HepG2 (cell line): ENCODE measurements around the gene UTF1. TPM values are rescaled to one million over a fixed set of nuclear protein-coding genes. Genes with fewer than 3 reads are reported as not detected.

Experiments
- ATAC-seq: fragments of 200-7000 bp; cut with Tn5 transposase; 3 replicates; pipeline ENCODE4 v1.9.1; 2020; ENCODE audit warnings: mild to moderate bottlenecking, moderate library complexity
- BruUV-seq: library from RNA; stranded (reverse); fragments of 400-500 nt; replicated peaks from 2 replicates; lab custom pipeline; 2021; lab: Mats Ljungman, UMichigan
- CTCF ChIA-PET: fragments of 300-600 bp; formaldehyde crosslinking; extraction: SDS; loops from one replicate; lab custom pipeline; 2021; ENCODE audit warnings: low total read pairs, inconsistent platforms, low intra/inter-chr PET ratio; lab: Yijun Ruan, JAX
- POLR2A ChIA-PET: fragments of 350-600 bp; sonication (Branson Sonifier 250); formaldehyde crosslinking; loops from one replicate; lab custom pipeline; 2020; ENCODE audit warnings: antibody characterized with exemption, inconsistent platforms; lab: Yijun Ruan, JAX
- DNase-seq: peaks from one replicate; pipeline ENCODE4 v3.0.0-alpha.2; 2015; ENCODE audit warnings: low spot score
- FAIRE-seq: peaks from 3 replicates; lab custom pipeline; 2011; peaks lifted over from hg19 to GRCh38; lab: Jason Lieb, UNC
- H2AFZ ChIP-seq: one replicate; pipeline ENCODE4 v1.6.1; 2011; ENCODE audit warnings: low read length, inconsistent platforms
- H3K27ac ChIP-seq: fragments of 300-600 bp; 3 replicates; pipeline ENCODE4 v1.8.0; 2011; ENCODE audit warnings: mixed run types, mild to moderate bottlenecking, mixed read lengths, low read length, inconsistent platforms; ENCODE audit not compliant: insufficient read depth; ENCODE audit errors: extremely low read length
- H3K27me3 ChIP-seq, 2 experiments: fragments of 200-600 bp in 1 of 2; 2 replicates in 1 of 2; 3 replicates in 1 of 2; pipeline versions ENCODE4 v1.6.0 to v1.8.0; 2011; ENCODE audit warnings: low read length in 2 of 2, mild to moderate bottlenecking in 2 of 2, moderate library complexity in 2 of 2, inconsistent platforms in 1 of 2; ENCODE audit not compliant: insufficient read depth in 2 of 2, control insufficient read depth in 1 of 2
- H3K36me3 ChIP-seq, 2 experiments: fragments of 200-600 bp in 1 of 2; replicated peaks in 1 of 2; 2 replicates in 1 of 2; 3 replicates in 1 of 2; pipeline versions ENCODE4 v1.5.1 to v1.8.0; 2011; ENCODE audit warnings: low read length in 2 of 2, inconsistent platforms in 1 of 2; ENCODE audit not compliant: insufficient read depth in 2 of 2, control insufficient read depth in 1 of 2
- H3K4me1 ChIP-seq: 2 replicates; pipeline ENCODE4 v1.5.1; 2012; ENCODE audit warnings: low read length, inconsistent platforms; ENCODE audit not compliant: insufficient read depth
- H3K4me2 ChIP-seq: 2 replicates; pipeline ENCODE4 v1.6.0; 2011; ENCODE audit warnings: low read depth, low read length, inconsistent platforms
- H3K4me3 ChIP-seq, 3 experiments: fragments of 200-600 bp in 1 of 3; sonication (generic), shearing (Covaris generic) in 1 of 3; replicated peaks in 1 of 3; 2 replicates each; pipeline ENCODE4 v1.5.1; 2011 to 2016; ENCODE audit warnings: low read length in 3 of 3, inconsistent platforms in 2 of 3, low read depth in 2 of 3, mild to moderate bottlenecking in 2 of 3, control low read depth in 1 of 3, mixed read lengths in 1 of 3; ENCODE audit not compliant: insufficient read depth in 1 of 3
- H3K79me2 ChIP-seq: one replicate; pipeline ENCODE4 v1.6.1; 2011; ENCODE audit warnings: low read length, inconsistent platforms; ENCODE audit not compliant: insufficient read depth
- H3K9ac ChIP-seq: 2 replicates; pipeline ENCODE4 v1.6.0; 2011; ENCODE audit warnings: mild to moderate bottlenecking, low read depth, low read length, inconsistent platforms; ENCODE audit not compliant: insufficient read depth
- H3K9me3 ChIP-seq: 2 replicates; pipeline ENCODE4 v1.5.1; 2012; ENCODE audit warnings: mild to moderate bottlenecking, low read length
- H4K20me1 ChIP-seq: 2 replicates; pipeline ENCODE4 v1.6.0; 2011; ENCODE audit warnings: inconsistent platforms, mild to moderate bottlenecking, low read length, moderate library complexity; ENCODE audit not compliant: insufficient read depth
- CBX5 ChIP-seq: sonication (generic); formaldehyde crosslinking; IDR thresholded peaks from 2 replicates; pipeline ENCODE4 v1.4.0; 2020; ENCODE audit warnings: missing genetic modification reagents, borderline replicate concordance
- FOSL1 ChIP-seq: sonication (generic); formaldehyde crosslinking; IDR thresholded peaks from 2 replicates; pipeline ENCODE4 v1.9.0; 2021; ENCODE audit warnings: missing genetic modification reagents, borderline replicate concordance
- HOXA7 ChIP-seq: sonication (generic); formaldehyde crosslinking; IDR thresholded peaks from 2 replicates; pipeline ENCODE4 v1.8.1; 2022; ENCODE audit warnings: mild to moderate bottlenecking, missing genetic modification reagents, moderate library complexity
- JUNB ChIP-seq: sonication (generic); formaldehyde crosslinking; IDR thresholded peaks from 2 replicates; pipeline ENCODE4 v1.8.0; 2022; ENCODE audit warnings: missing genetic modification reagents, mild to moderate bottlenecking, borderline replicate concordance
- MED1 ChIP-seq: sonication (generic); formaldehyde crosslinking; IDR thresholded peaks from 2 replicates; pipeline ENCODE4 v1.4.0; 2020; ENCODE audit warnings: missing genetic modification reagents
- NR3C1 ChIP-seq: sonication (generic); formaldehyde crosslinking; IDR thresholded peaks from 2 replicates; pipeline ENCODE4 v1.4.0; 2020; ENCODE audit warnings: missing genetic modification reagents
- PITX1 ChIP-seq: sonication (generic); formaldehyde crosslinking; IDR thresholded peaks from 2 replicates; pipeline ENCODE4 v1.5.1; 2020; ENCODE audit warnings: mild to moderate bottlenecking, missing genetic modification reagents
- SAFB2 ChIP-seq: sonication (generic); formaldehyde crosslinking; IDR thresholded peaks from 2 replicates; pipeline ENCODE4 v1.5.1; 2020; ENCODE audit warnings: missing genetic modification reagents, low read depth, mild to moderate bottlenecking, borderline replicate concordance
- SMARCC2 ChIP-seq: fragments of 450-650 bp; IDR thresholded peaks from 2 replicates; pipeline ENCODE4 v1.6.1; 2017; ENCODE audit warnings: antibody characterized with exemption, mild to moderate bottlenecking
- TARDBP ChIP-seq: sonication (generic); formaldehyde crosslinking; IDR thresholded peaks from 2 replicates; pipeline ENCODE4 v1.8.0; 2022; ENCODE audit warnings: mild to moderate bottlenecking, missing genetic modification reagents
- YY1 ChIP-seq: IDR thresholded peaks from 2 replicates; pipeline ENCODE4 v1.6.1; 2011; ENCODE audit warnings: low read length, low read depth, moderate library complexity, mild to moderate bottlenecking; ENCODE audit not compliant: insufficient read depth, insufficient replicate concordance
- ZBTB21 ChIP-seq: sonication (generic); formaldehyde crosslinking; IDR thresholded peaks from 2 replicates; pipeline ENCODE4 v1.4.0; 2020; ENCODE audit warnings: missing genetic modification reagents
- ZC3H4 ChIP-seq: sonication (generic); formaldehyde crosslinking; IDR thresholded peaks from 2 replicates; pipeline ENCODE4 v1.4.0; 2020; ENCODE audit warnings: missing genetic modification reagents, borderline replicate concordance
- ZFP36L2 ChIP-seq: sonication (generic); formaldehyde crosslinking; IDR thresholded peaks from 2 replicates; pipeline ENCODE4 v1.4.0; 2020; ENCODE audit warnings: missing genetic modification reagents
- ZFX ChIP-seq: sonication (generic); formaldehyde crosslinking; IDR thresholded peaks from 2 replicates; pipeline ENCODE4 v1.4.0; 2020; ENCODE audit warnings: mild to moderate bottlenecking, low read depth, missing genetic modification reagents, moderate library complexity
- ZKSCAN8 ChIP-seq: IDR thresholded peaks from 2 replicates; pipeline ENCODE4 v1.6.1; 2016; ENCODE audit warnings: borderline replicate concordance, missing genetic modification reagents, missing compliant biosample characterization
- ZNF3 ChIP-seq: IDR thresholded peaks from 2 replicates; pipeline ENCODE4 v1.7.0; 2017; ENCODE audit warnings: inconsistent platforms
- ZNF414 ChIP-seq: sonication (generic); formaldehyde crosslinking; IDR thresholded peaks from 2 replicates; pipeline ENCODE4 v1.5.0; 2020; ENCODE audit warnings: missing genetic modification reagents
- ZNF878 ChIP-seq: sonication (generic); formaldehyde crosslinking; IDR thresholded peaks from 2 replicates; pipeline ENCODE4 v1.8.1; 2023; ENCODE audit warnings: mild to moderate bottlenecking, missing genetic modification reagents, moderate library complexity
- WGBS: methylation state at CpG from one replicate; pipeline ENCODE4 v1.1.6; 2017; ENCODE audit warnings: low lambda C conversion rate; 5-methylcytosine and 5-hydroxymethylcytosine counted together
- in situ Hi-C: cut with HindIII; loops from 2 replicates; pipeline ENCODE4 v1.10.0; 2017; ENCODE audit warnings: low pct_unique_long_range_greater_than_20kb; ENCODE audit not compliant: extremely low pct_ligation_motif_present
- intact Hi-C: fragments of 100-400 bp; cut with micrococcal nuclease; formaldehyde crosslinking; loops from one replicate; pipeline ENCODE4 v1.10.0; 2022; ENCODE audit not compliant: unreplicated experiment
- polyA plus RNA-seq, 8 experiments: library from polyadenylated mRNA; depleted of rRNA in 3 of 8; stranded (reverse) in 7 of 8; unstranded in 1 of 8; fragments of >200 nt; fragmentation: Illumina TruSeq in 4 of 8; extraction: Trizol in 4 of 8; gene quantifications; 2 replicates each; pipeline versions ENCODE4 v1.2.1 to v1.2.3, GENCODE V29; 2011 to 2016; ENCODE audit warnings: low read depth in 4 of 8, missing spikeins in 1 of 8, mixed read lengths in 1 of 8; ENCODE audit not compliant: insufficient read depth in 1 of 8
- total RNA-seq, 5 experiments: library from RNA; depleted of rRNA; stranded (reverse); fragments of >200 nt; fragmentation: Illumina TruSeq; extraction: Trizol; gene quantifications; 2 replicates each; pipeline ENCODE4 v1.2.3, GENCODE V29; 2016; ENCODE audit warnings: low read depth in 1 of 5

Gene UTF1
- total and polyA plus RNA-seq, 2 of the 13 experiments (the other 11 are each of a cell fraction or from before 2014, with no cell fraction given): not detected

- H3K4me3 ChIP-seq: no peak overlapping the region
- H3K9me3 ChIP-seq: no peaks in the 10 kb centered on the region
- WGBS: 0% methylated on average over 5 of the region's 54 CpGs
- H3K36me3 ChIP-seq: no peaks in the 10 kb centered on the region
- no peak for ATAC-seq
- FAIRE-seq: no peak
- no peaks in the 10 kb centered on the region for H3K79me2 ChIP-seq
- H4K20me1 ChIP-seq: no peaks in the 10 kb centered on the region
- in situ Hi-C loops: no loop called here
- CTCF ChIA-PET: no interaction called here
- peaks cover 37 to 84% of the 10 kb centered on the region in 2 experiments; a peak in 4 of 5 replicates for H3K27me3 ChIP-seq
- no peak overlapping the region for H3K9ac ChIP-seq
- POLR2A ChIA-PET: no interaction called here
- H3K4me2 ChIP-seq: no peak overlapping the region
- H2AFZ ChIP-seq: no peak overlapping the region
- DNase-seq: no peak
- no peaks in the 10 kb centered on the region for H3K4me1 ChIP-seq
- TF ChIP-seq ZNF414 (CRISPR knock-in tag) (no peak), CBX5 (CRISPR knock-in tag) (no peak), SMARCC2 (no peak), ZKSCAN8 (CRISPR knock-in tag) (no peak), ZNF878 (CRISPR knock-in tag) (no peak), PITX1 (CRISPR knock-in tag) (no peak), NR3C1 (no peak), TARDBP (CRISPR knock-in tag) (no peak), ZFX (CRISPR knock-in tag) (no peak), MED1 (no peak), JUNB (no peak), ZC3H4 (CRISPR knock-in tag) (no peak), FOSL1 (CRISPR knock-in tag) (no peak), YY1 (no peak), ZBTB21 (CRISPR knock-in tag) (no peak), SAFB2 (no peak), HOXA7 (no peak), ZNF3 (CRISPR knock-in tag) (no peak), ZFP36L2 (CRISPR knock-in tag) (no peak)
- intact Hi-C loops: no loop called here
- BruUV-seq: no TSS peak
- H3K27ac ChIP-seq: no peak overlapping the region
Measured at GRCh38 chr10:133198621-133199487, 31.2 kb upstream of the UTF1 start.
